ENCODE data around the gene ZFYVE9.

DNA sequence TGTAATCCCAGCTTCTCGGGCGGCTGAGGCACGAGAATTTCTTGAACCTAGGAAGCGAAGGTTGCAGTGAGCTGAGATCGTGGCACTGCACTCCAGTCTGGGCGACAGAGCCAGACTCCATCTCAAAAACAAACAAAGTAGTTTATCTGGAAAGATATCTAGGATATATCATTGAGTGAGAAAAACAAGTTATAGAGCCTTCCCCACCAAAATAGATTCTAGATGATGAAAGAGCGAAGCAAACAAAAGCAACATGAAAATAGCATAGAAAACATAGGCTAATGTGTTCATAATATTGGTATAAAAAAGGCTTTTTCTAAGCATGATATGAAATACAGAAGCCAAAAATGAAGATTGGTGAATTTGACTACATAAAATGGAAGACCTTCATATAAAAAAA, 52.1 kb downstream of the ZFYVE9 start:
- no peak for TF ChIP-seq POLR2A (IDR thresholded peaks at IDR 0.05)
- TF ChIP-seq CTCF (IDR thresholded peaks at IDR 0.05) = no peak
